GM12873 (cell line): ENCODE results near the gene FKBP11.

Experiments
- CTCF ChIP-seq: IDR thresholded peaks from 2 replicates; pipeline ENCODE4 v1.5.1; 2012; ENCODE audit warnings: low read depth, mild to moderate bottlenecking, moderate library complexity, low read length, control low read depth; ENCODE audit not compliant: insufficient read depth; ENCODE audit errors: missing control alignments

The FKBP11 gene

GRCh38 chr12:48961331-48961730 lies 36.0 kb upstream of the FKBP11 start:
- TF ChIP-seq CTCF = no peak

GRCh38 chr12:48960834-48961233 lies 35.5 kb upstream of the FKBP11 start:
- TF ChIP-seq CTCF = no peak

- TF ChIP-seq CTCF = no peak
Observed at GRCh38 chr12:48958049-48958388, 32.7 kb upstream of the FKBP11 start.

GRCh38 chr12:48957141-48958048 lies 32.1 kb upstream of the FKBP11 start, which contains the start of gene ARF3:
Gene ARF3, minus strand, starts transcription at chr12:48957487. Its CDS starts 16,392 bp downstream, at chr12:48941095.
- no peak for TF ChIP-seq CTCF

GRCh38 chr12:48956279-48957140 lies 31.2 kb upstream of the FKBP11 start:
- peak; percentile 21 for TF ChIP-seq CTCF

GRCh38 chr12:48954841-48955501 lies 29.7 kb upstream of the FKBP11 start:
- TF ChIP-seq CTCF = no peak
